ENCODE measurements around the gene ERC1.
"Not testable (repeated sequence)": the region's sequence is repeated elsewhere in the genome, so short reads cannot be mapped to it uniquely, and the experiment has no call there.

Gene ERC1

GRCh38 chr12:1300460-1300859 lies 309.4 kb downstream of the ERC1 start:
- DNase-seq, result no peak

GRCh38 chr12:1302201-1302870 lies 311.3 kb downstream of the ERC1 start:
- no peak for DNase-seq

DNA sequence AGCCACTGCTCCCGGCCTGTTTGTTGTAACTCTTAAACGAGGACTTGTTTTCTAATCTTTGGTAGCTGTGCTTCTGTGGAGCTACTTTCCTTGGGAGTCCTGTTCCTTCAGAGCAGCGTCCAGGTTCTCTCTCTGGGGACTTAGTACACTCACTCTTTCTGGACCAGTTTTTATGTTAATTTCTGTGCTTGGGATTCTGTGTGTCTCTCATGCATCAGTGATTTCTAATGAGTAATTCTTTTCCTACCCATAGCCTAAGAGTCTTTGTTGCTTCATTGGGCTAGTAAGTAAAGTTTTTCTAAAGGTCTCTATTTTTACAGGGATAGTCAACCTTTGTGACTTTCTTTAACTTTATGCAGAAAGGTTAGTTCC lies 314.0 kb downstream of the ERC1 start:
- no peak for DNase-seq

GRCh38 chr12:1305791-1306500 lies 314.9 kb downstream of the ERC1 start:
- no peak for DNase-seq

GRCh38 chr12:1306817-1307216 lies 315.8 kb downstream of the ERC1 start:
- DNase-seq, result no peak

DNA sequence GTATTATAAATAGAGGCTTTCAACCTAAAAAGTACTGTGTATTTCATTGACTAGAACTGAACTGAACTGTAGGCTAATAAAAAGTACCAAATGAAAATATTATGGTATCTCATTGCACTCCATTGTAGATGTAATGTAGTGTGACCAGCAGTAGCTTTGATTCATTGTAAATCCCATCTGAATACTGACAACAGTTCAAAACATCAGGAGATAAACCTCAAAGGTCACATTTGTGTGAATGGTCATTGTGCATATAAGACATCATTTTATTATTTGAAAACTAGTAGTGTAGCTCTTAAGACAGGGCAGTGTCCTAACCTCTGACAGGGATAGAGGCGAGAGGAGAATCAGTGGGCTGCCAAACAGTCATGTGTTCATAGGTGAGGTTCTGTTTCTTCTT lies 316.8 kb downstream of the ERC1 start:
- no peak for DNase-seq

DNA sequence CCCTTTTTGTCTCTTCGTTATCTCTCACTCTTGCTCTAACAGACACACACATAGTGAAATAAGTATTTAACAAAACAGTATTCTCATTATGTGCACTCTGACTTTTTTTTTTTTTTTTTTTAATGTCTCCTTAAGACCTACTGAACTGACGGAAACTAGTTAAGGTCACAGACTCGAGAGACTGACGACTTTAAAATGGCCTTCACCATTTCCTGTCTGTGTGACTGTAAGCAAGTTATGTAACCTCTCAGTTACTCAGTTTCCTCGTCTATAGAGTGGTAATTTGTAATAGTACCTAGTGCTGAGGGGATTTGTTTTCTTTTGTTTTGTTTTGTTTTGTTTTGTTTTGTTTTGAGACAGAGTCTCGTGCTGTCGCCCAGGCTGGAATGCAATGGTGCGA lies 318.6 kb downstream of the ERC1 start:
- no peak for DNase-seq

DNA sequence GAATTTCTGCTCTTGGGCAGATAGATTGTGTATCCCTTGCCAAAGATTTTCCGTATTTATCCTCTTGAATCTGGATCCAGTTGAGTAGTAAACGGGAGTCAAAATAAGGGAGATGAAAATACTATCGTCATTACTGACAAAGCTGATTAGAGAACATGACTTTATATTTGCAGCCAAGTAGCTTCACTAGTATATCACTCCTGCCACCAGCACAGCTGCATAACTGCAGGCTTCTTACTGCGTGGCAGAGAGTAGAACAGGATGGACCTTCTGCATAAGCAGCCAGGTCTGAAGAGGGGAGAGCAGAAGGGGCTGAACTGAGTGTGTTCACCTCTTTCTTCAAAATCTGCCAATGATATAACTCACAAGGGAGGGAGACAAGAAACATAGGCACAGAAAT lies 319.6 kb downstream of the ERC1 start:
- no peak for DNase-seq

- no peak for DNase-seq
These were observed 320.1 kb downstream of the ERC1 start for GRCh38 chr12:1311145-1311544.

DNA sequence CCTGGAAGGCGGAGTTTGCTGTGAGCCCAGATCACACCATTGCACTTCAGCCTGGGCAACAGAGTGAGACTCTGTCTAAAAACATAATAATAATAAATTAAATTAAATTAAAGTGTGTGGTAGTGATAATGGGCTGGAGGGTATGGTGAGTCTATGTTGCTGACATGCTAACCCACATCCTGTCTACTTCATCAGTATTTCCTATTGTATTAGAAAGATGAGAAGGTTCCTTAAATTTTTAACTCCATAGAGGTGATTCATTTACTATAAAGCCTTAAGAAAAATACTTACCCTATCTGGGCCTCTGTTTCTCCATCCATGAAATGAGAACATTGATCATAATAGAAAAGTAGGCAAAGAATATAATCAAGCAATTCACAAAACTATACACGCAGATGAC lies 322.9 kb downstream of the ERC1 start:
- DNase-seq, result no peak

GRCh38 chr12:1314523-1314922 lies 323.5 kb downstream of the ERC1 start:
- no peak for DNase-seq

GRCh38 chr12:1316991-1317390 lies 326.0 kb downstream of the ERC1 start:
- DNase-seq, result not testable (repeated sequence)

DNA sequence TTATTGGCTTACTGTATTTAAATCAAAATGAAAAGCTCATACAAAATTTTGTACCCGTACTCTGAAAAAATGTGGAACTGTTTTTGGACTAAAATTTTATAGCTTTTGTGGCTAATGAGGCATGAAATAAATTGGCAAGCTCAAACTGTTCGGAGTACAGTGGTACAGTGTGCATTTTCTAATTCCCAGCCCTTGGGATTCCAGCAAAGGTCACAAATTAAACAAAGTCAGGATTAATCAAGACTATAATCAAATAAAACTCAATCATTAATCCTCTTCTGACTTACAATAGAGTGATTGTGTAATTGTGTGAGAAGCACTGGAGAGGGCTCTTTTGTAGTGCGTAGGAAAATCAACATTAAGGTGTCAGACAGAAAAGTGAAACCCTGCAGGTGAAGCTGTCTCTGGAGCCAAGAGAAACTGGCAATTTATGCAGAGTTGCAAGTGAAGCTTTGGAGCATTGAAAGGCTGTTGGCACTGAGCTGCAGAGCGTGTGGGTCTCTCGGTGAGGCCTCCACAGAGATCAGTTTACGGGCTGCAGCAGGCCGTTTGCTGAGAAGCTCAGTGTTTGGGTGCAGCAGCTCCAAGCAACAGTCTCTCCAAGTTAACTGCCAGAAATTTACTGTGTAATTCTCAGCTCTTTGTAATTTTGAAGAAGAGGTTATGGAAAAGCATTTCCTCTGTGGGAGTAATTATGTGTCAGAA lies 327.5 kb downstream of the ERC1 start:
- DNase-seq, result peak; percentile 94

DNA sequence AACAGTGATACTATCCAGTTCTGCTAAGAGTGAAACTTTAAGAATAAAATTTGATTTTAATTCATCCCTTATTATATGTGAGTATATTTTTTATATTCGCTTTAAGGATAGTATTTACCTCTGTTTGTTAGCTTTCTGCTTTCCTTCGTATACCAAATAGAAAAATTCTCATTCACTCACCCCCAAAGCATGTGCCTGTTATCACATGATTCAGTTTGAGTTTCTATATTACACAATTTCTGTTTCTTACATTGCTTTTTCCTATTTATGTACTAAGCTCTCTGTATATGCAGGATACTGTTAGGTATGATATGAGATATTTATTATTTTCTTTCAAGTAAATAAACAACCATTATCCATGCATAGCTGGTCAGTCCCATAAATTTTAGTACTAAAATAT lies 328.2 kb downstream of the ERC1 start:
- peak; percentile 23 for DNase-seq

DNA sequence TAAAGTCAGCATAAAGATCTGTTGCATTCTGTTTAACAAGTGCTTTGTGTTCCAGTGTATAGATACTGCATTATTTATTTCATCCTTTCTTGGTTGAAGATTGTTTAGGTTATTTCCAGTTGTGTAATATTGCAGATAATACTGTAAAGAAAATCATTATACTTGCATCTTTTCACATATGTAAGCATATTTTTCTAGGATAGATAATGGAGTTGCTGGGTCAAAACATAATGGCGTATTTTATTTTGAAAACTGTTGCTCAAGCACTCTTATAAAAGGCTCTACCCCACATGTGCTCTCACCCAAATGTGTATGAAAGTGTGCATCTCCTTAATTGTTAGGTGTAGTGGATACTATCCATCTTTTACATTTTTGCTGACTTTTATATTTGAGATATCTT lies 329.0 kb downstream of the ERC1 start:
- no peak for DNase-seq

DNA sequence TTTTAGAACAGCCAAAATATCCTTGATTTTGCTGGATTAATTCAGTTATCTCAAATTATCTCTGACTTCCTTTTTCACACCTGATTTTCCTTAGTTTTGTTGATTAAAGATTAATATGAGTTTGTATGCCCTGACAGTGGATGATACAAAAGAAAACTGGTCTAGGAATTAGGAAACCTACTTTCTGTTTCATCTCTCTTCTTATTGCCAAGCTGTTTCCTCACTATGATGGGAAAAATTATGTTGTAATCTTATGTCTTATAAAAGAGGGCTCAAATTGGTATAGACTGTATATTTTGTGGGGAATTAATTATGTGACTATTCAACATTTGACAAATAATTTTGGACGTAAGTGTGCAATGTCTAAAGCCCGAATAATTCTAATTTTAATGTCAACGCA lies 331.8 kb downstream of the ERC1 start:
- DNase-seq, result no peak

- DNase-seq, result no peak
These were observed 333.1 kb downstream of the ERC1 start for GRCh38 chr12:1324099-1324498.

DNA sequence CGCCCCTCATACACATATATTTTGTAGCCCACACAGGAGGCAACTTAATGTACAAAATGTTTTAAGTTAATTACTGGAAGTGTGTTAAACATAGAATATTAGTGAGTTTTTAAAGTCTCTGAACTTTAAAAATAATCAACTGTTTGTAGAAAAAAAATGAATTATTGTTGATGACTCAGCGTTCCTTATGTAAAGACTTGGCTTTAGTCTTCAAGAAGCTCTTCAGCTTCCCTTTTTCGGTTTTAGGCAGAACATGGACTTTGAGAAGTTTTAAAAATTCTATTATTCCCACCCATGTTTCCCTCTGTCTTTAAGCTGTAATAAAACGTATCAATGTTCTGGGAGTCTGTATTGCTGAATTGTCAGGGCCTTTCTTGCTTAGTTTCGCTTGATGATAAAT lies 333.9 kb downstream of the ERC1 start:
- DNase-seq, result no peak

GRCh38 chr12:1325666-1326065 lies 334.6 kb downstream of the ERC1 start:
- no peak for DNase-seq

- DNase-seq, result no peak
These were observed 335.2 kb downstream of the ERC1 start for GRCh38 chr12:1326258-1326657.

- DNase-seq, result no peak
These were observed 337.4 kb downstream of the ERC1 start for GRCh38 chr12:1328391-1328790.

DNA sequence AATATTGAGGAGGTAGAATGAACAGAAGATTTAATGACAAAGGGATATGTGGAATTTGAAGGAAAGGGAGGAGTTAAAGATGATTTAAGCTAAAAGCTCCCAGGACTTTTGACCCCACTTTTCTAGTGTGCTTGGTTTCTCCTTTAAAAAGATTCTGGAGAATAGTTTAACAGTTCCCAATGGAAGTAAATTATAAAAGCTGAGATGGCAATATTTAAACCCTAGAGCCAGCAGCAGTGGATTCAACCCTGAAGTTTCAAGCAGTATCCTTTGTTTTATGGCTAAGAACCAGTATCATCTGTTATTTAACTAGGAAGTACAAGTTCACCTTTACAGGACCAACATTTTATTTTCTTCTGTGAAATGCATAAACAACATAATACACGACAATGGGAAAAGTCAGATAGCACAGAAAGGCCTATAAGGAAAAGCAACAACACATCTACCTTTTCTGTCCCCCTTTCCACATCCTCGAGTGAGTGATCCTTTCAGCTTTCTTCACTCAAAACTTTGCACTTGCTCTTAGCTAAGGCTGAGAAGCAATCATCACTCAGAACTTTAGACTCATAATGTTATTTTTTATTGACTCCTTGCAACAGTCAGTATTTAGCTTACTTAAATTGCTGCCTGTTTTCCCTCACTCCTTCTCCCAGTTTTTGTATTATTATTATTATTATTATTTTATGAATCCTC lies 338.9 kb downstream of the ERC1 start:
- DNase-seq, result no peak

DNA sequence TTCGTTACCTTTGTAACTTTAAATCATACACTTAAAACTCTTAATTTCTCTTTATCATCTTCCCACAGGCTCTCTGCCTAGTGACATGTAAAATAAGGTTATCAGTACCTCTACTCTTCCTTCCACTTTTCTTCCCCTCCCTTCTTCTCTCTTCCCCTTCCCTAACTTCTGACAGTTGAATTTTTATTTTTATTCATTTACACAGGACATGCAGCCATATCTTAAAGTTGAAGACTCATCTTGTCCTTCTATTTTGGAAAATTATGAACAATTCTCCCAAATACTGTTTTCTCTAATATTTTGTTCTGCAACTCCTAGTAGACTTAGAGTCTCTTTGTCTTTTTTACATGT lies 339.4 kb downstream of the ERC1 start:
- no peak for DNase-seq

DNA sequence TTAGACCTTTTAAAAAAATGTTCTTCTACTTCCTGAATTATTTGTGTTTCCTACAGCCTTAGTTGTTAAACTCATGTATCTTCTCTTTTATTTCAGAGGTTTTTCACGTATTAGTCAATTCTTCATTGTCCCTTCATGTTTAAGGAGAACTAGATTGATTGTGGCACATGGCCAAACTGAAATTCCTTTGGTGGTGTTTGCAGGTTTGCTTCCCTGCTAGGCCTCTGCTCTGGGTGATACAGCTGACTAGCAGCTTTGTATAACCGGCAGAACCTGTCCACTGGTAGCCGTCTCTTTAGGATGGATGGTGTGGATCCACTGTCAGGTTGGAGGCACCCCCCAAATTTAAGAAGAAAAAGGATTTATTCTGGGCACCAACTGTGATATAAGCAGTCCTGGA lies 341.3 kb downstream of the ERC1 start:
- no peak for DNase-seq
